DOHH2 (cell line): ENCODE measurements around the gene COL1A1.

Source experiments
- H3F3A ChIP-seq: fragments of 200-600 bp; sonication (generic), shearing (Covaris generic); 2 replicates; pipeline ENCODE4 v1.6.0; 2016; ENCODE audit warnings: antibody characterized with exemption, mild to moderate bottlenecking; ENCODE audit not compliant: control insufficient read depth, insufficient read depth
- H3K27ac ChIP-seq: fragments of 200-600 bp; sonication (generic); 2 replicates; pipeline ENCODE4 v1.5.1; 2014; ENCODE audit warnings: low read depth, mild to moderate bottlenecking, low read length, moderate library complexity
- H3K27me3 ChIP-seq: fragments of 200-600 bp; sonication (generic); 2 replicates; pipeline ENCODE4 v1.6.1; 2014; ENCODE audit warnings: mild to moderate bottlenecking, low read length, mixed read lengths; ENCODE audit not compliant: control insufficient read depth
- H3K36me3 ChIP-seq: fragments of 200-600 bp; sonication (generic); 2 replicates; pipeline ENCODE4 v1.6.1; 2014; ENCODE audit warnings: mild to moderate bottlenecking, low read length, moderate library complexity, mixed read lengths; ENCODE audit not compliant: control insufficient read depth
- H3K4me1 ChIP-seq: fragments of 200-600 bp; sonication (generic); 2 replicates; pipeline ENCODE4 v1.6.1; 2014; ENCODE audit warnings: mild to moderate bottlenecking, low read length, mixed read lengths; ENCODE audit not compliant: control insufficient read depth
- H3K4me2 ChIP-seq: fragments of 200-600 bp; sonication (generic); 2 replicates; pipeline ENCODE4 v1.6.0; 2014; ENCODE audit warnings: mild to moderate bottlenecking, low read length, moderate library complexity
- H3K4me3 ChIP-seq: fragments of 200-600 bp; sonication (generic); 2 replicates; pipeline ENCODE4 v1.5.1; 2014; ENCODE audit warnings: mild to moderate bottlenecking, low read length, mixed read lengths
- H3K79me2 ChIP-seq: fragments of 200-600 bp; sonication (generic); 2 replicates; pipeline ENCODE4 v1.6.1; 2014; ENCODE audit warnings: mild to moderate bottlenecking, low read length, mixed read lengths; ENCODE audit not compliant: control insufficient read depth
- H3K9me2 ChIP-seq: fragments of 200-600 bp; sonication (generic); replicated peaks from 2 replicates; pipeline ENCODE4 v1.6.1; 2014; ENCODE audit warnings: mild to moderate bottlenecking, low read length, mixed read lengths; ENCODE audit not compliant: control insufficient read depth
- H3K9me3 ChIP-seq: fragments of 200-600 bp; sonication (generic); 2 replicates; pipeline ENCODE4 v1.6.1; 2014; ENCODE audit warnings: antibody characterized with exemption, low read length, mixed read lengths; ENCODE audit not compliant: control insufficient read depth, insufficient read depth
- H4K20me1 ChIP-seq: fragments of 200-600 bp; sonication (generic); 2 replicates; pipeline ENCODE4 v1.6.0; 2014; ENCODE audit warnings: low read depth, mild to moderate bottlenecking, antibody characterized with exemption, low read length, moderate library complexity; ENCODE audit not compliant: control insufficient read depth, insufficient read depth
- CTCF ChIP-seq: fragments of 200-600 bp; sonication (generic); IDR thresholded peaks from one replicate; pipeline ENCODE4 v1.5.1; 2014; ENCODE audit warnings: antibody characterized with exemption, mild to moderate bottlenecking, low read depth, low read length; ENCODE audit not compliant: poor library complexity, severe bottlenecking
- EZH2phosphoT487 ChIP-seq: fragments of 200-600 bp; sonication (generic); IDR thresholded peaks from 2 replicates; pipeline ENCODE4 v1.6.1; 2017; ENCODE audit warnings: borderline replicate concordance, mild to moderate bottlenecking, antibody characterized with exemption, low read length, moderate library complexity, mixed read lengths

The COL1A1 gene

GRCh38 chr17:50225701-50226240 lies 24.3 kb upstream of the COL1A1 start:
- Histone ChIP-seq H3K4me2 (no peak overlapping the region), H3K4me3 (no peak overlapping the region), H3K4me1 (no peaks in the 10 kb centered on the region), H3K27ac (no peak overlapping the region), H3F3A (no peaks in the 10 kb centered on the region), H4K20me1 (no peaks in the 10 kb centered on the region), H3K9me2 (no peaks in the 10 kb centered on the region), H3K36me3 (no peaks in the 10 kb centered on the region), H3K79me2 (no peaks in the 10 kb centered on the region), H3K9me3 (peaks cover 11% of the 10 kb centered on the region; the same call in 1 of the 2 replicates), H3K27me3 (no peaks in the 10 kb centered on the region)
- no peak for TF ChIP-seq CTCF
- TF ChIP-seq EZH2phosphoT487 = no peak

GRCh38 chr17:50222922-50223321 lies 21.5 kb upstream of the COL1A1 start:
- Histone ChIP-seq H3F3A (no peaks in the 10 kb centered on the region), H3K9me2 (no peaks in the 10 kb centered on the region), H3K4me3 (no peak overlapping the region), H4K20me1 (no peaks in the 10 kb centered on the region), H3K27ac (no peak overlapping the region), H3K79me2 (no peaks in the 10 kb centered on the region), H3K36me3 (no peaks in the 10 kb centered on the region), H3K9me3 (peaks cover 11% of the 10 kb centered on the region; the same call in 1 of the 2 replicates), H3K27me3 (no peaks in the 10 kb centered on the region), H3K4me2 (no peak overlapping the region), H3K4me1 (no peaks in the 10 kb centered on the region)
- no peak for TF ChIP-seq CTCF
- TF ChIP-seq EZH2phosphoT487 = no peak

- Histone ChIP-seq H3K36me3 (no peaks in the 10 kb centered on the region), H3K9me3 (peaks cover 10% of the 10 kb centered on the region; the same call in 1 of the 2 replicates), H3F3A (no peaks in the 10 kb centered on the region), H3K4me1 (no peaks in the 10 kb centered on the region), H3K79me2 (no peaks in the 10 kb centered on the region), H4K20me1 (no peaks in the 10 kb centered on the region), H3K9me2 (no peaks in the 10 kb centered on the region), H3K4me2 (no peak overlapping the region), H3K27me3 (no peaks in the 10 kb centered on the region), H3K4me3 (no peak overlapping the region), H3K27ac (no peak overlapping the region)
- TF ChIP-seq EZH2phosphoT487 (no peak), CTCF (no peak)
Measured at GRCh38 chr17:50221864-50222545, 20.6 kb upstream of the COL1A1 start.
